ENCODE data around the gene DOP1B. TPM values are rescaled to one million over a fixed set of nuclear protein-coding genes. Genes with fewer than 3 reads are reported as not detected.

Gene DOP1B
- total RNA-seq, 2 donors from 2014 or later: 14.6 to 20.6 TPM

- Histone ChIP-seq H3K9me3 (no peaks in the 10 kb centered on the region), H3K27me3 (replicated peaks; ENCODE audit: insufficient read depth) (no peaks in the 10 kb centered on the region), H3K4me3 (no peak overlapping the region), H3K27ac (no peak overlapping the region), H3K36me3 (peaks cover 11% of the 10 kb centered on the region), H3K4me1 (ENCODE audit: control insufficient read depth in 1 of 2, low read depth in 2 of 2) (no peaks in the 10 kb centered on the region)
- DNase-seq (ENCODE audit: low spot score) (no peak), ATAC-seq (ENCODE audit: insufficient number of reproducible peaks, low FRiP score, low read depth) (no peak)
- no peak for TF ChIP-seq CTCF (IDR thresholded peaks at IDR 0.05)
Observed at GRCh38 chr21:36171336-36171735, 14.7 kb downstream of the DOP1B start.

GRCh38 chr21:36171741-36172331 is 15.2 kb downstream of the DOP1B start:
- Histone ChIP-seq H3K27me3 (replicated peaks; ENCODE audit: insufficient read depth) (no peaks in the 10 kb centered on the region), H3K4me3 (no peak overlapping the region), H3K36me3 (peaks cover 7% of the 10 kb centered on the region), H3K9me3 (no peaks in the 10 kb centered on the region), H3K27ac (peak overlapping the region in 1 of 2 donors; percentile 4), H3K4me1 (ENCODE audit: control insufficient read depth in 1 of 2, low read depth in 2 of 2) (no peaks in the 10 kb centered on the region)
- no peak for TF ChIP-seq CTCF (IDR thresholded peaks at IDR 0.05)
- DNase-seq (ENCODE audit: low spot score): no peak
- ATAC-seq (ENCODE audit: insufficient number of reproducible peaks, low FRiP score, low read depth): no peak

GRCh38 chr21:36174780-36175179 is 18.2 kb downstream of the DOP1B start:
- DNase-seq (ENCODE audit: low spot score) (no peak), ATAC-seq (ENCODE audit: insufficient number of reproducible peaks, low FRiP score, low read depth) (no peak)
- H3K4me1 ChIP-seq (ENCODE audit: control insufficient read depth in 1 of 2, low read depth in 2 of 2): no peaks in the 10 kb centered on the region
- H3K4me3 ChIP-seq: no peak overlapping the region
- no peaks in the 10 kb centered on the region for H3K36me3 ChIP-seq
- no peaks in the 10 kb centered on the region for H3K27me3 ChIP-seq (replicated peaks; ENCODE audit: insufficient read depth)
- H3K9me3 ChIP-seq: no peaks in the 10 kb centered on the region
- H3K27ac ChIP-seq: no peak overlapping the region
- no peak for TF ChIP-seq CTCF (IDR thresholded peaks at IDR 0.05)

GRCh38 chr21:36175771-36176565 is 19.3 kb downstream of the DOP1B start:
- no peak for ATAC-seq (ENCODE audit: insufficient number of reproducible peaks, low FRiP score, low read depth)
- DNase-seq (ENCODE audit: low spot score): no peak
- Histone ChIP-seq H3K9me3 (no peaks in the 10 kb centered on the region), H3K4me3 (no peak overlapping the region), H3K27me3 (replicated peaks; ENCODE audit: insufficient read depth) (no peaks in the 10 kb centered on the region), H3K27ac (no peak overlapping the region), H3K36me3 (no peaks in the 10 kb centered on the region), H3K4me1 (ENCODE audit: control insufficient read depth in 1 of 2, low read depth in 2 of 2) (no peaks in the 10 kb centered on the region)
- TF ChIP-seq CTCF (IDR thresholded peaks at IDR 0.05): no peak

GRCh38 chr21:36178349-36178748 is 21.7 kb downstream of the DOP1B start:
- Histone ChIP-seq H3K27ac (no peak overlapping the region), H3K27me3 (replicated peaks; ENCODE audit: insufficient read depth) (no peaks in the 10 kb centered on the region), H3K36me3 (no peaks in the 10 kb centered on the region), H3K9me3 (no peaks in the 10 kb centered on the region), H3K4me1 (ENCODE audit: control insufficient read depth in 1 of 2, low read depth in 2 of 2) (no peaks in the 10 kb centered on the region), H3K4me3 (no peak overlapping the region)
- TF ChIP-seq CTCF (IDR thresholded peaks at IDR 0.05): no peak
- DNase-seq (ENCODE audit: low spot score) (no peak), ATAC-seq (ENCODE audit: insufficient number of reproducible peaks, low FRiP score, low read depth) (no peak)
